SH-SY5Y (cell line): ENCODE data around the gene NAV2.

Experiments
- GATA2 ChIP-seq: IDR thresholded peaks from 2 replicates; pipeline ENCODE4 v1.6.1; 2011; ENCODE audit warnings: mild to moderate bottlenecking, low read depth, low read length
- GATA3 ChIP-seq: IDR thresholded peaks from 2 replicates; pipeline ENCODE4 v1.6.1; 2011; ENCODE audit warnings: low read depth, mild to moderate bottlenecking, low read length, moderate library complexity

DNA sequence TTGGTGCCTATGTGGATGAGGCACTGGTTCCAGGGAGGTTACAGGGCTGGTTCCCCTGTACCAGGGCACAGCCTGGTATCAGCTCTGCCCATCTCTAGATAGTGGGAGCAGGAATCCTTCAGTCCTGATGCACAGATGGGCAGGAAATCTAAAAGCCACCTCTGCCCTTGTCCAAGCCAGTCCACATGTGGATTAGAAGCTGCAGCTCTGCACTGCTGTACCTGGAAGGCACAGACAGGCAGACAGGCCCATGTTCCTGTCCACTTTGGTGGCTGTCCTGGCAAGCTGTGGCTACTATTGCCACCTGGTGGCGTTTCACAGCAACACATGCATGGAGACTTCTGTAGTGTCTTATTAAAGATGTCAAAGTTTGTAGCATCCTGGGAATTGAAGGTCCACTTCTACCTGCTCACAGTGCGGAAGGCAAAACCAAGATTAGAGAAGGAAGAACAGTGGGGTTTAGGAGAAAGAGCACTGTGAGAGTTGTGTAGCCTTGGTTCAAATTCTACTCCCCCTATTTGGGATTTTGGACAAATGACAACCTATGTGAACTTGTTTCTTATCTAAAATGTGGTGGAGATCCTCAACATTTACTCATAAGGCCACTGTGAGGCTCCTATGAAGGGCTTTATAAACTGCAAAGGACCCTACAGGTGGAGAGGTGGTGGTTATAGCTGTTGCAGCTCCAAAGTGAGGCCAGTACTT lies 30.1 kb downstream of the NAV2 start:
- TF ChIP-seq GATA2: peak; percentile 93
- no peak for TF ChIP-seq GATA3
